Activated CD8-positive, alpha-beta T cell treated with anti-CD3 and anti-CD28 coated beads for 36 hours (primary cell): Measurements from ENCODE around the gene BCOR. TPM values are rescaled to one million over a fixed set of nuclear protein-coding genes. Genes with fewer than 3 reads are reported as not detected.

Experiments used
- ATAC-seq: fragments of 200-7000 bp; cut with Tn5 transposase; one replicate; pipeline ENCODE4 v1.10.0; 2021; ENCODE audit warnings: mild to moderate bottlenecking, moderate library complexity
- CTCF ChIA-PET: fragments of 350-600 bp; sonication (Branson Sonifier 250); formaldehyde crosslinking; loops from one replicate; lab custom pipeline; 2021; ENCODE audit warnings: antibody characterized with exemption; lab: Charles Lee
- POLR2A ChIA-PET: fragments of 350-600 bp; sonication (Branson Sonifier 250); formaldehyde crosslinking; loops from one replicate; lab custom pipeline; 2021; ENCODE audit warnings: antibody characterized with exemption; lab: Charles Lee
- DNase-seq: peaks from one replicate; pipeline ENCODE4 v3.0.0-alpha.2; 2020
- H3K27ac Mint-ChIP-seq: one replicate; pipeline ENCODE4 v1.8.0; 2021; ENCODE audit warnings: mild to moderate bottlenecking, mixed read lengths
- H3K27me3 Mint-ChIP-seq: one replicate; pipeline ENCODE4 v1.8.0; 2021; ENCODE audit warnings: mixed read lengths
- H3K36me3 Mint-ChIP-seq: one replicate; pipeline ENCODE4 v1.8.0; 2021; ENCODE audit warnings: low read depth, mixed read lengths
- H3K4me1 Mint-ChIP-seq: one replicate; pipeline ENCODE4 v1.8.0; 2021; ENCODE audit warnings: low read depth, mixed read lengths
- H3K4me3 Mint-ChIP-seq: one replicate; pipeline ENCODE4 v1.8.0; 2021; ENCODE audit warnings: mild to moderate bottlenecking, moderate library complexity, mixed read lengths
- H3K9me3 Mint-ChIP-seq: one replicate; pipeline ENCODE4 v1.8.0; 2021; ENCODE audit warnings: mixed read lengths
- CTCF ChIP-seq: fragments of 200-600 bp; IDR thresholded peaks from one replicate; pipeline ENCODE4 v1.8.0; 2022; ENCODE audit warnings: antibody characterized with exemption, mild to moderate bottlenecking
- intact Hi-C: fragments of 100-400 bp; cut with micrococcal nuclease; formaldehyde crosslinking; loops from one replicate; pipeline ENCODE4 v1.10.0; 2022
- total RNA-seq, 2 experiments: library from RNA; stranded (reverse); gene quantifications; one replicate each; pipeline ENCODE4 v1.2.3, GENCODE V29; 2021

BCOR gene
- total RNA-seq, 2 experiments from 2014 or later: 38.3 to 39.6 TPM

GRCh38 chrX:40056420-40056819, 41.3 kb downstream of the BCOR start:
- POLR2A ChIA-PET: no interaction called here
- ATAC-seq (peak; percentile 13), DNase-seq (no peak)
- TF ChIP-seq CTCF: no peak
- Mint-ChIP-seq H3K36me3 (peaks cover 60% of the 10 kb centered on the region), H3K4me1 (peaks cover 9% of the 10 kb centered on the region), H3K4me3 (no peak overlapping the region), H3K27me3 (no peaks in the 10 kb centered on the region), H3K9me3 (peaks cover 9% of the 10 kb centered on the region), H3K27ac (no peak overlapping the region)
- CTCF ChIA-PET: interaction anchor here (1.1 kb wide), 1 partner anchor 242 kb away, joined by 4 read pairs; no protein-coding TSS in a partner anchor
- intact Hi-C loops: no loop called here

GRCh38 chrX:40055495-40055894, 42.3 kb downstream of the BCOR start:
- TF ChIP-seq CTCF: no peak
- H3K27me3 Mint-ChIP-seq: no peaks in the 10 kb centered on the region
- CTCF ChIA-PET: no interaction called here
- H3K27ac Mint-ChIP-seq: no peak overlapping the region
- POLR2A ChIA-PET: no interaction called here
- DNase-seq (no peak), ATAC-seq (no peak)
- H3K36me3 Mint-ChIP-seq: peaks cover 61% of the 10 kb centered on the region
- H3K4me1 Mint-ChIP-seq: peaks cover 5% of the 10 kb centered on the region
- intact Hi-C loops: no loop called here
- H3K4me3 Mint-ChIP-seq: no peak overlapping the region
- H3K9me3 Mint-ChIP-seq: peaks cover 12% of the 10 kb centered on the region

- Mint-ChIP-seq H3K27ac (no peak overlapping the region), H3K27me3 (no peaks in the 10 kb centered on the region), H3K9me3 (peaks cover 17% of the 10 kb centered on the region), H3K36me3 (peaks cover 65% of the 10 kb centered on the region), H3K4me3 (no peak overlapping the region), H3K4me1 (peaks cover 5% of the 10 kb centered on the region)
- no peak for TF ChIP-seq CTCF
- intact Hi-C loops: no loop called here
- POLR2A ChIA-PET: no interaction called here
- ATAC-seq (no peak), DNase-seq (no peak)
- CTCF ChIA-PET: no interaction called here
Observed at GRCh38 chrX:40054793-40055192, 43.0 kb downstream of the BCOR start.

GRCh38 chrX:40050532-40050931, 47.2 kb downstream of the BCOR start:
- Mint-ChIP-seq H3K27me3 (no peaks in the 10 kb centered on the region), H3K27ac (no peak overlapping the region), H3K36me3 (peaks cover 68% of the 10 kb centered on the region), H3K4me1 (no peaks in the 10 kb centered on the region), H3K9me3 (peaks cover 20% of the 10 kb centered on the region), H3K4me3 (no peak overlapping the region)
- CTCF ChIA-PET: no interaction called here
- POLR2A ChIA-PET: no interaction called here
- TF ChIP-seq CTCF: no peak
- ATAC-seq (no peak), DNase-seq (no peak)
- intact Hi-C loops: no loop called here

GRCh38 chrX:40049084-40049641, 48.6 kb downstream of the BCOR start:
- H3K4me3 Mint-ChIP-seq: no peak overlapping the region
- no peak for DNase-seq
- peaks cover 55% of the 10 kb centered on the region for H3K36me3 Mint-ChIP-seq
- ATAC-seq: no peak
- H3K4me1 Mint-ChIP-seq: no peaks in the 10 kb centered on the region
- CTCF ChIA-PET: no interaction called here
- peaks cover 20% of the 10 kb centered on the region for H3K9me3 Mint-ChIP-seq
- no peaks in the 10 kb centered on the region for H3K27me3 Mint-ChIP-seq
- intact Hi-C loops: no loop called here
- no peak for TF ChIP-seq CTCF
- no peak overlapping the region for H3K27ac Mint-ChIP-seq
- POLR2A ChIA-PET: interaction anchor here (0.6 to 1.4 kb wide), 4 partner anchors 10 to 1265 kb away, joined by 3 read pairs; no protein-coding TSS in a partner anchor
